Activated B cell treated with CpG ODN at 0.5 μM for 24 hours (primary cell): ENCODE results near the gene ADH5. TPM values are rescaled to one million over a fixed set of nuclear protein-coding genes. Genes with fewer than 3 reads are reported as not detected.
"Not testable (repeated sequence)": the region's sequence is repeated elsewhere in the genome, so short reads cannot be mapped to it uniquely, and the experiment has no call there.

ENCODE experiments used
- ATAC-seq: fragments of 200-7000 bp; cut with Tn5 transposase; one replicate; pipeline ENCODE4 v1.10.0; 2021; ENCODE audit warnings: low read depth, mild to moderate bottlenecking, moderate library complexity
- CTCF ChIA-PET: fragments of 350-600 bp; sonication (Branson Sonifier 250); formaldehyde crosslinking; loops from one replicate; lab custom pipeline; 2021; ENCODE audit warnings: antibody characterized with exemption; lab: Charles Lee
- POLR2A ChIA-PET: fragments of 350-600 bp; sonication (Branson Sonifier 250); formaldehyde crosslinking; loops from one replicate; lab custom pipeline; 2021; ENCODE audit warnings: antibody characterized with exemption; lab: Charles Lee
- DNase-seq: peaks from one replicate; pipeline ENCODE4 v3.0.0; 2022
- H3K27ac Mint-ChIP-seq: one replicate; pipeline ENCODE4 v1.8.0; 2020; ENCODE audit warnings: mixed read lengths
- H3K27me3 Mint-ChIP-seq: one replicate; pipeline ENCODE4 v1.8.0; 2021; ENCODE audit warnings: mixed read lengths
- H3K36me3 Mint-ChIP-seq: one replicate; pipeline ENCODE4 v1.8.0; 2021; ENCODE audit warnings: low read depth, mixed read lengths
- H3K4me1 Mint-ChIP-seq: one replicate; pipeline ENCODE4 v1.8.0; 2021; ENCODE audit warnings: mixed read lengths
- H3K4me3 Mint-ChIP-seq: one replicate; pipeline ENCODE4 v1.8.0; 2020; ENCODE audit warnings: mild to moderate bottlenecking, mixed read lengths
- H3K9me3 Mint-ChIP-seq: one replicate; pipeline ENCODE4 v1.8.0; 2020; ENCODE audit warnings: mixed read lengths
- CTCF ChIP-seq: fragments of 200-600 bp; IDR thresholded peaks from one replicate; pipeline ENCODE4 v1.8.0; 2022; ENCODE audit warnings: antibody characterized with exemption, mild to moderate bottlenecking
- intact Hi-C: fragments of 100-400 bp; cut with micrococcal nuclease; formaldehyde crosslinking; loops from one replicate; pipeline ENCODE4 v1.15.1; 2024
- total RNA-seq: library from RNA; stranded (reverse); gene quantifications from 2 replicates; pipeline ENCODE4 v1.2.3, GENCODE V29; 2022

Gene ADH5
- total RNA-seq, 1 donor from 2014 or later = 70.1 TPM

- H3K4me1 Mint-ChIP-seq = no peaks in the 10 kb centered on the region
- POLR2A ChIA-PET = no interaction called here
- no peak overlapping the region for H3K4me3 Mint-ChIP-seq
- CTCF ChIA-PET = no interaction called here
- intact Hi-C loops = no loop called here
- ATAC-seq (no peak), DNase-seq (no peak)
- no peaks in the 10 kb centered on the region for H3K27me3 Mint-ChIP-seq
- H3K36me3 Mint-ChIP-seq = no peaks in the 10 kb centered on the region
- TF ChIP-seq CTCF = no peak
- no peak overlapping the region for H3K27ac Mint-ChIP-seq
- no peaks in the 10 kb centered on the region for H3K9me3 Mint-ChIP-seq
These were observed 15.6 kb upstream of the ADH5 start for GRCh38 chr4:99104153-99104552.

- no peak overlapping the region for H3K27ac Mint-ChIP-seq
- CTCF ChIA-PET = no interaction called here
- intact Hi-C loops = no loop called here
- no peak for DNase-seq
- no peak for TF ChIP-seq CTCF
- no peaks in the 10 kb centered on the region for H3K36me3 Mint-ChIP-seq
- POLR2A ChIA-PET = no interaction called here
- no peak for ATAC-seq
- no peaks in the 10 kb centered on the region for H3K4me1 Mint-ChIP-seq
- no peaks in the 10 kb centered on the region for H3K27me3 Mint-ChIP-seq
- H3K9me3 Mint-ChIP-seq = no peaks in the 10 kb centered on the region
- H3K4me3 Mint-ChIP-seq = no peak overlapping the region
These were observed 14.6 kb upstream of the ADH5 start for GRCh38 chr4:99103166-99103565.

- DNase-seq = no peak
- H3K36me3 Mint-ChIP-seq = no peaks in the 10 kb centered on the region
- ChIA-PET POLR2A (no interaction called here), CTCF (no interaction called here)
- intact Hi-C loops = no loop called here
- no peaks in the 10 kb centered on the region for H3K9me3 Mint-ChIP-seq
- no peak for TF ChIP-seq CTCF
- no peaks in the 10 kb centered on the region for H3K27me3 Mint-ChIP-seq
- H3K27ac Mint-ChIP-seq = no peak overlapping the region
- no peak overlapping the region for H3K4me3 Mint-ChIP-seq
- ATAC-seq = no peak
- no peaks in the 10 kb centered on the region for H3K4me1 Mint-ChIP-seq
These were observed 14.0 kb upstream of the ADH5 start for GRCh38 chr4:99102634-99103033.

- no peak for ATAC-seq
- CTCF ChIA-PET = no interaction called here
- POLR2A ChIA-PET = interaction anchor here (1.7 kb wide), 1 partner anchor 12 kb away, joined by 5 read pairs; the partner anchor contains the start of gene ADH5
- Mint-ChIP-seq H3K4me3 (no peak overlapping the region), H3K9me3 (no peaks in the 10 kb centered on the region), H3K27me3 (peaks cover 5% of the 10 kb centered on the region), H3K4me1 (no peaks in the 10 kb centered on the region), H3K27ac (no peak overlapping the region), H3K36me3 (no peaks in the 10 kb centered on the region)
- TF ChIP-seq CTCF = no peak
- DNase-seq = no peak
- intact Hi-C loops = no loop called here
These were observed 12.3 kb upstream of the ADH5 start for GRCh38 chr4:99100876-99101275.

GRCh38 chr4:99099814-99100213, 11.2 kb upstream of the ADH5 start:
- H3K27ac Mint-ChIP-seq, ATAC-seq, intact Hi-C loops, CTCF ChIA-PET, H3K4me3 Mint-ChIP-seq, H3K4me1 Mint-ChIP-seq, POLR2A ChIA-PET, H3K9me3 Mint-ChIP-seq, H3K27me3 Mint-ChIP-seq, H3K36me3 Mint-ChIP-seq, DNase-seq: not testable (repeated sequence)

- DNase-seq = no peak
- intact Hi-C loops = no loop called here
- no peak overlapping the region for H3K27ac Mint-ChIP-seq
- H3K4me3 Mint-ChIP-seq = no peak overlapping the region
- ATAC-seq = no peak
- H3K36me3 Mint-ChIP-seq = no peaks in the 10 kb centered on the region
- H3K27me3 Mint-ChIP-seq = peaks cover 5% of the 10 kb centered on the region
- H3K9me3 Mint-ChIP-seq = no peaks in the 10 kb centered on the region
- POLR2A ChIA-PET = no interaction called here
- no peak for TF ChIP-seq CTCF
- CTCF ChIA-PET = no interaction called here
- no peaks in the 10 kb centered on the region for H3K4me1 Mint-ChIP-seq
These were observed 10.7 kb upstream of the ADH5 start for GRCh38 chr4:99099311-99099710.

GRCh38 chr4:99091841-99092240, 3.3 kb upstream of the ADH5 start:
- Mint-ChIP-seq H3K36me3 (peaks cover 11% of the 10 kb centered on the region), H3K4me1 (peaks cover 35% of the 10 kb centered on the region)
- POLR2A ChIA-PET, H3K9me3 Mint-ChIP-seq, H3K27me3 Mint-ChIP-seq, intact Hi-C loops, H3K4me3 Mint-ChIP-seq, H3K27ac Mint-ChIP-seq, ATAC-seq, DNase-seq, CTCF ChIA-PET: not testable (repeated sequence)
